ENCODE measurements around the gene TBC1D1.
A peak's percentile ranks its signal among the peaks of the same experiment; 100 is the strongest.

The TBC1D1 gene

DNA sequence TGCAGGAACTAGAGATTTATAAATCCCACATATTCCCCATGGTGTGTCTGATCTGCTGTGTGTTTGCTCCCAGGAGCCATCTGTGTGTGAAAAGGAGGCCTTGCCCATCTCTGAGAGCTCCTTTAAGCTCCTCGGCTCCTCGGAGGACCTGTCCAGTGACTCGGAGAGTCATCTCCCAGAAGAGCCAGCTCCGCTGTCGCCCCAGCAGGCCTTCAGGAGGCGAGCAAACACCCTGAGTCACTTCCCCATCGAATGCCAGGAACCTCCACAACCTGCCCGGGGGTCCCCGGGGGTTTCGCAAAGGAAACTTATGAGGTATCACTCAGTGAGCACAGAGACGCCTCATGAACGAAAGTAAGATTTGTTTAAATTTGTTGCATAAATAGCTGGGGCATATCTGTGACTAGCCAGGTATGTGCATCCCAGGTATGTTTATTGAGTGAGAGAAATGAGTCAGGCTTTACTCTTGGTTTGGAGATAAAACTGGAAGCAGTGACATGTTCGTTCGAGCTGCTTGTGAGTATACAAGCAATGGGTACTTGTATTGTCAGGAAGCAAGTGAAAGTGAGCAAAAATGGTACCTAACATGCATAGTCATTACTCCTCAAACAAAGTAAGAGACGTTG is 158.8 kb downstream of the TBC1D1 start:
- no peak for DNase-seq (ENCODE audit: low spot score)

DNA sequence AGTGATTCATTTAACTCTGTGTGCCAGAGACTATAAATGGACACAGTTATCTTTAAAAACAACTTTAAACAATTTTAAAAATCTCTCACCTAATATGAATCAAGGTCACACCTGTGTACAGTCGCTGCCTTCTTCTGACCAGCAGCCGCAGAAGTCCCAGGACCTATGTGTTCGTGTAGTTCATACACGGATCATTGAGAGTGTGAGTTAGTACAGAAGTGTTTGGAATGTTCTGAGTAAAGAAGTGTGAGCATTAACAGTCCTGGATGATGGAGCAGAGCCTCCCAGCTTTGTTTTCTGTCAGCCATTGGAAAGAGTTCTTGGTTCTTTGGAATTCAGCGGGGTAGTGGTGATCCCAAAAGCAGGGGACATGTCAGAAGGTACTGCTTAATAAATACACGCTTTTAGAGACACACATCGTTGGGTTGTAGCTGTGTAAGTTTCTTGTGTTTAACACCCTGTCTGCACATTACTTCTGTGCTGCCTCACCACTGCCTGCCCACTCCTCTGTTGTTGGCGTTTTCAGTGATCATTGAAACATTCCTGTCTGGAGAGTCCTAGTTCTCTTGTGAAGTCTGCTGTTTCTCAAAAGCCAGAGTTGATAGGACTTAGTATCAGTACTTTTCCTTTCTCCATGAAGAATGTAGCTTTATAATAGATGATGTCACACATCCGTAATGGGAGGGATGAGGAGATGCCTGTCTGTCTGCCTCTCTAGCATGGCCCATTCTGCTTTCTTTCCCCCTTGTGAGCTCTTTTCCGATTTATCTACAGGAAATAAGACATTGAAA is 159.9 kb downstream of the TBC1D1 start:
- no peak for DNase-seq (ENCODE audit: low spot score)

DNA sequence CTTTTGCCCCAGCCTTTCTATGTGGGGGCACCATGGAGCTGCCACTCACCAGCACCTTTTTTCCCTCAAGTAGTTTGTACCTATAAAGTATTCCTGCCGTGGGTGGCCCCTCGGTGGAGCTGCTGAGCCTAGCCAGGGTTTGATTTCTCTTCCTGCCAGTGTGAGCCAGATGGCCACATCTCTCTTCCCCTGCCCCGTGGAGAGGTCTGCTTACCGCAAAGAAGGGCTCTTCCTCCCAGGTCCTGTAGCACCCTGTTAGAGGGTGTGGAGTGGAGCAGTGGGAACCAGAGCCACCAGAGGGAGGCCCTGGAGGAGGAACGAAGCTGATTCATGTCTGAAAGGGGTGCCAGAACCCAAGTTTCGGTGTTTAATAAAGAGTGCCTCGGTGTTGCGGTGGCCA is 164.7 kb downstream of the TBC1D1 start:
- no peak for DNase-seq (ENCODE audit: low spot score)

- no peak for DNase-seq (ENCODE audit: low spot score)
Observed at GRCh38 chr4:38056011-38056685, 165.3 kb downstream of the TBC1D1 start.

- no peak for DNase-seq (ENCODE audit: low spot score)
Observed at GRCh38 chr4:38058151-38058550, 167.3 kb downstream of the TBC1D1 start.

- no peak for DNase-seq (ENCODE audit: low spot score)
Observed at GRCh38 chr4:38060829-38061431, 170.0 kb downstream of the TBC1D1 start.

- DNase-seq (ENCODE audit: low spot score): peak; percentile 71
Observed at GRCh38 chr4:38062088-38062775, 171.3 kb downstream of the TBC1D1 start.

GRCh38 chr4:38062776-38063097 is 171.9 kb downstream of the TBC1D1 start:
- DNase-seq (ENCODE audit: low spot score): no peak

DNA sequence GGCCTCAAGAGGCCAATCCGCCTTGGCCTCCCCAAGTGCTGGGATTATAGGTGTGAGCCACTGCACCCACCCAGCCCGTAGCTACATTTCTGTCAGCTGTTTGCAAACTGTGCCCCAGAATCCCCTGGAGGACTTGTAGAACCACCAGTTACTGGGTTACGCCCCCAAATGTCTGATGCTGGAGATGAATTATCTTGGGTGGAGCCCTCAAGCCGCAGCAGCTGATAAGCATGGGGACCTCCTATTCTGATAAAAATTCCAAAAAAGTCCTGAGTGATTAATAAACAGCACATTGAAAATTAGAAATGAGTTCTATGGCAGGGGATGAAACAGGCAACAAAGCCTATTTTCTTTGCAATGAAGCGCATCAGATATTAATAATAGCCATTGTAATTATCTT is 174.3 kb downstream of the TBC1D1 start:
- DNase-seq (ENCODE audit: low spot score): no peak

- DNase-seq (ENCODE audit: low spot score): no peak
Observed at GRCh38 chr4:38065900-38066299, 175.0 kb downstream of the TBC1D1 start.

DNA sequence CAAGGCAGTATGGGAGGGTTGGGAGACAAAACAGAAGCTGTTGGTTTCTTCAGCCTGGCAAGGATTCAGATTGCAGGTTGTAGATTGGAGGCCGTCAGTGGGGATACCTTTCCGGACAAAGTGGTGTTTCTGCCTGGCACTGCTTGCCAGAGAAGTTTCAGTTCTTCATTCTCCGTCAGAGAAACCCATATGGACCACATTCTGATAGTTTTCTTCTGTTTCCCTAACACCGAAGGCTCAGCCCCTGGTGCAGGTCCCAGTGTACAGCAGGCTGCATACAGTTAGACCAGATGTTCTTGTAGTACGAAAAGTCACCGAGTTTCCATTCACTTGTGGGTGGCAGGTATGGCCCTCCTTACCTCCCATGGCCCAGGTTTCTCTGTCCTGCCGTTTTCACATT is 176.6 kb downstream of the TBC1D1 start:
- DNase-seq (ENCODE audit: low spot score): no peak

DNA sequence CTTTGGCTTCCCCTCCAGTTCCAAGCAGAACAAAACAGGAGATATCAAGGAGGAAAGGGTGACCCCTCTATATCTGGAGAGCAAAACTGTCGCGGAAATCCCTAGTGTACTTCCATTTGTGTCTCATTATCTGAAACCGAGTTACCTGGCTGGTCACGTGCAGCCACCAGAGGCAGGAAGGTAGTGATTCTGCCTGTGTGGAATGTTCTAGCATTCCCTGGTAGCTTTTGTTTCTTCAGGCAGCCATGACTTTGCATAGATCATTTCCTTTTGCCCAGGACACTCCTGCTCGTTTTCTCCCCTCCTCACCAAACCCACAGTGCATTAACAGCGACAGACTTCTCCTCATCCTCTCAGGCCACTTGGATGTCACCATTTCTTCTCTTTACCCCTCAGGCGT is 177.2 kb downstream of the TBC1D1 start:
- no peak for DNase-seq (ENCODE audit: low spot score)

GRCh38 chr4:38069271-38069760 is 178.4 kb downstream of the TBC1D1 start:
- DNase-seq (ENCODE audit: low spot score): no peak

GRCh38 chr4:38071801-38072431 is 181.0 kb downstream of the TBC1D1 start:
- DNase-seq (ENCODE audit: low spot score): peak; percentile 28

GRCh38 chr4:38072578-38072977 is 181.7 kb downstream of the TBC1D1 start:
- DNase-seq (ENCODE audit: low spot score): no peak

- DNase-seq (ENCODE audit: low spot score): no peak
Observed at GRCh38 chr4:38073596-38074234, 182.8 kb downstream of the TBC1D1 start.

GRCh38 chr4:38075370-38076152 is 184.7 kb downstream of the TBC1D1 start:
- DNase-seq (ENCODE audit: low spot score): no peak

DNA sequence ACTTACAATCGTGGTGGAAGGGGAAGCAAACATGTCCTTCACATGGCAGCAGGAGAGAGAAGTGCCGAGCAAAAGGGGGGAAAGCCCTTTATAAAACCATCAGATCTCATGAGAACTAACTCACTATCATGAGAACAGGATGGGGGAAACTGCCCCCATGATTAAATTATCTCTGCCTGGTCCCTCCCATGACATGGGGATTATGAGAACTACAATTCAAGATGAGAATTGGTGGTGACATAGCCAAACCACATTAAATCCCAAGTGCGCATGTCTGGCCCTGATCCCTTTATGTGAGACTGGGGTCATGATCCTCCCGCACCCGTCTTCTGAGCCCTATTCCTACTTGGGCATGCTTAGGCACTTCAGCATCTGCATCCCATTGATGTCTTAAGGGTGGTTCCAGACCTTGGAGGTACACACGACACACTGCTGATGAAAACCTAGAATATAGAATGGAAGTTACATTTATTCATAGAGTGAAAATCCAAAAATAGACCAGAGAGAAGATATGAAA is 185.3 kb downstream of the TBC1D1 start:
- no peak for DNase-seq (ENCODE audit: low spot score)

- no peak for DNase-seq (ENCODE audit: low spot score)
Observed at GRCh38 chr4:38077791-38078489, 187.1 kb downstream of the TBC1D1 start.
